Mammary epithelial cell (primary cell): ENCODE data around the gene WDR4.
"Not testable (repeated sequence)": the region's sequence is repeated elsewhere in the genome, so short reads cannot be mapped to it uniquely, and the experiment has no call there.

Source experiments
- EZH2 ChIP-seq: IDR thresholded peaks from 2 replicates; pipeline ENCODE4 v1.6.1; 2012; ENCODE audit warnings: low read length, inconsistent platforms, borderline replicate concordance
- TF ChIP-seq, protein P1 (sequence below), 2 donors: IDR thresholded peaks in 1 of 2; conservative IDR thresholded peaks in 1 of 2; 2 replicates each; pipeline ENCODE4 v1.5.1; 2011 to 2012; ENCODE audit warnings: inconsistent platforms in 2 of 2, low read length in 2 of 2, mild to moderate bottlenecking in 2 of 2, control low read depth in 1 of 2, low read depth in 1 of 2; ENCODE audit not compliant: insufficient read depth in 1 of 2; ENCODE audit errors: extremely low read depth in 1 of 2

DNA sequence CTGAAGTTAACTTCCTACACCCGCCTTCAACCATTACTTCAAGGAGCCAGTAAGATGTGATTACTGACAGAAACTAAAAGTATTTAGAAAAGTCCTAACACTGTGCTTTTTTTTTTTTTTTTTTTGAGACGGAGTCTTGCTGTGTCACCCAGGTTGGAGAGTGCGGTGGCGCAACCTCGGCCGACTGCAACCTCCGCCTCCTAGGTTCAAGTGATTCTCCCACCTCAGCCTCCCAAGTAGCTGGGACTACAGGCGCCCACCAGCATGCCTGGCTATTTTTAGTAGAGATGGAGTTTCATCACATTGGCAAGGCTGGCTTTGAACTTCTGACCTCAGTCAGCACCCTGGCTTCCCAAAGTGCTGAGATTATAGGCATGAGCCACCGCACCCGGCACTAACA is 3.5 kb downstream of the WDR4 start:
- TF ChIP-seq, protein P1, sequence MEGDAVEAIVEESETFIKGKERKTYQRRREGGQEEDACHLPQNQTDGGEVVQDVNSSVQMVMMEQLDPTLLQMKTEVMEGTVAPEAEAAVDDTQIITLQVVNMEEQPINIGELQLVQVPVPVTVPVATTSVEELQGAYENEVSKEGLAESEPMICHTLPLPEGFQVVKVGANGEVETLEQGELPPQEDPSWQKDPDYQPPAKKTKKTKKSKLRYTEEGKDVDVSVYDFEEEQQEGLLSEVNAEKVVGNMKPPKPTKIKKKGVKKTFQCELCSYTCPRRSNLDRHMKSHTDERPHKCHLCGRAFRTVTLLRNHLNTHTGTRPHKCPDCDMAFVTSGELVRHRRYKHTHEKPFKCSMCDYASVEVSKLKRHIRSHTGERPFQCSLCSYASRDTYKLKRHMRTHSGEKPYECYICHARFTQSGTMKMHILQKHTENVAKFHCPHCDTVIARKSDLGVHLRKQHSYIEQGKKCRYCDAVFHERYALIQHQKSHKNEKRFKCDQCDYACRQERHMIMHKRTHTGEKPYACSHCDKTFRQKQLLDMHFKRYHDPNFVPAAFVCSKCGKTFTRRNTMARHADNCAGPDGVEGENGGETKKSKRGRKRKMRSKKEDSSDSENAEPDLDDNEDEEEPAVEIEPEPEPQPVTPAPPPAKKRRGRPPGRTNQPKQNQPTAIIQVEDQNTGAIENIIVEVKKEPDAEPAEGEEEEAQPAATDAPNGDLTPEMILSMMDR (conservative IDR thresholded peaks at IDR 0.05 in 1 of 2, IDR thresholded peaks at IDR 0.05 in 1 of 2; ENCODE audit: extremely low read depth in 1 of 2, insufficient read depth in 1 of 2, low read depth in 1 of 2, low read length in 2 of 2), result not testable (repeated sequence)
- TF ChIP-seq EZH2, result not testable (repeated sequence)
